GM18526 (cell line): Measurements from ENCODE around the gene UNC50.

ENCODE experiments used
- POLR2A ChIP-seq: IDR thresholded peaks from 3 replicates; pipeline ENCODE4 v1.6.1; 2011; ENCODE audit not compliant: insufficient read length; ENCODE audit errors: extremely low read depth

The UNC50 gene

GRCh38 chr2:98571121-98571701 lies 37.2 kb upstream of the UNC50 start:
- TF ChIP-seq POLR2A: no peak

- TF ChIP-seq POLR2A: no peak
Measured at GRCh38 chr2:98571796-98572195, 36.6 kb upstream of the UNC50 start.

- TF ChIP-seq POLR2A: no peak
Measured at GRCh38 chr2:98572211-98572610, 36.2 kb upstream of the UNC50 start.

GRCh38 chr2:98572676-98573075 lies 35.7 kb upstream of the UNC50 start:
- TF ChIP-seq POLR2A: no peak

GRCh38 chr2:98573426-98573825 lies 35.0 kb upstream of the UNC50 start:
- TF ChIP-seq POLR2A: no peak

- no peak for TF ChIP-seq POLR2A
Measured at GRCh38 chr2:98576666-98577312, 31.6 kb upstream of the UNC50 start.

- TF ChIP-seq POLR2A: no peak
Measured at GRCh38 chr2:98577313-98577712, 31.1 kb upstream of the UNC50 start.

- TF ChIP-seq POLR2A: no peak
Measured at GRCh38 chr2:98578231-98578630, 30.2 kb upstream of the UNC50 start.

GRCh38 chr2:98579926-98580325 lies 28.5 kb upstream of the UNC50 start:
- TF ChIP-seq POLR2A: no peak

GRCh38 chr2:98580656-98581284 lies 27.6 kb upstream of the UNC50 start:
- TF ChIP-seq POLR2A: no peak

GRCh38 chr2:98582523-98582922 lies 25.9 kb upstream of the UNC50 start:
- TF ChIP-seq POLR2A: no peak

GRCh38 chr2:98583276-98583675 lies 25.1 kb upstream of the UNC50 start:
- no peak for TF ChIP-seq POLR2A

- TF ChIP-seq POLR2A: no peak
Measured at GRCh38 chr2:98583816-98584618, 24.4 kb upstream of the UNC50 start.

- TF ChIP-seq POLR2A: no peak
Measured at GRCh38 chr2:98585386-98585785, 23.0 kb upstream of the UNC50 start.

- no peak for TF ChIP-seq POLR2A
Measured at GRCh38 chr2:98586551-98587140, 21.7 kb upstream of the UNC50 start.
